ENCODE measurements around the gene BBOX1. TPM values are rescaled to one million over a fixed set of nuclear protein-coding genes. Genes with fewer than 3 reads are reported as not detected.

The BBOX1 gene
- total RNA-seq, 4 donors from 2014 or later = 28.6 to 51.0 (median 44.7) TPM

DNA sequence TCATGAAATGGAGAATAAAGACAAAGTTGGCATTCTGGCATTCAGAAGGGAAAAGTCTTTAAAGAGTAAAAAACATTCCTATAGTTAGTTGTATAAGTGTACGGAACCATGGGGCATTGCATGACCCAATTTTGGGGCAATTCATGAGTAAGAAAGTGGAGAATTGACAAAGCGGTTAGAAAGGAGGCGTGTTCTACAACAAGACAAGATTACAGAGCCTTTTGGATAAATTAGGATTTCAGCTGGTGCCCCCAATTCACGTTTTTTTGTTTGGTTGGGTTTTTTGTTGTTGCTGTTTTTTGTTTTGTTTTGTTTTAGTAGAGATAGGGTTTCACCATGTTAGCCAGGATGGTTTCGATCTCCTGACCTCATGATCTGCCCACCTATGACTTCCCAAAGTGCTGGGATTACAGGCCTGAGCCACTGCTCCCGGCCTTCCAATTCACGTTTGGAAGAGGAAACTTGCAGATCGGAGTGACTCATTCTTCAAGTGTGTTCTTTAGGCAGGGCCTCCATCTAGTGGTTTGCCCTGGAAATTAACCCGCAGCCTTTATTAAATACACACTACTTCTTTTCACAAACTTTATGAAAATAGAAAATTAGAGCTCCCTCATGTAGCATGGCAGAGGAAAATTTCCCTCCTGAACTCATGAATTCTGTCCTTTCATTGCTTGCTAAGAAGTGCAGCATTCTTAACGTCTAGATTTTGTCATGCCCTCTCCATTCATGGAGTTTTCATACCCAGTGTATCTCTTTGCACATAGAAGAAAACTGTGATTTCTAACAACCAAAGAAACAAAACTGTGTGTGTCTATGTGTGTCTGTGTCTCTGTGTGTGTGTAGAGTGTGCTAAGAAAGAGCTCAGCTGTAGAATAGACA, 118.1 kb downstream of the BBOX1 start:
- peaks cover 5% of the 10 kb centered on the region for H3K4me1 ChIP-seq
- no peaks in the 10 kb centered on the region for H3K27me3 ChIP-seq
- TF ChIP-seq CTCF (IDR thresholded peaks at IDR 0.05) (peak; percentile 73 to 86), EP300 (IDR thresholded peaks at IDR 0.05) (no peak)
- no peak overlapping the region for H3K27ac ChIP-seq
- no peaks in the 10 kb centered on the region for H3K36me3 ChIP-seq
- 35% methylated on average over 10 of the region's 10 CpGs for WGBS
- H3K9me3 ChIP-seq = no peaks in the 10 kb centered on the region
- DNase-seq (ENCODE audit: low spot score in 2 of 2) = no peak
- no peak overlapping the region for H3K4me3 ChIP-seq

GRCh38 chr11:27159335-27159679, 118.7 kb downstream of the BBOX1 start:
- Histone ChIP-seq H3K9me3 (no peaks in the 10 kb centered on the region), H3K27me3 (no peaks in the 10 kb centered on the region), H3K36me3 (no peaks in the 10 kb centered on the region), H3K4me1 (peaks cover 5% of the 10 kb centered on the region), H3K27ac (no peak overlapping the region), H3K4me3 (no peak overlapping the region)
- 48% methylated on average over 2 of the region's 2 CpGs for WGBS
- no peak for TF ChIP-seq CTCF (IDR thresholded peaks at IDR 0.05)
- no peak for DNase-seq (ENCODE audit: low spot score in 2 of 2)

- no peaks in the 10 kb centered on the region for H3K36me3 ChIP-seq
- peaks cover 5% of the 10 kb centered on the region for H3K4me1 ChIP-seq
- H3K4me3 ChIP-seq = no peak overlapping the region
- no peak overlapping the region for H3K27ac ChIP-seq
- H3K27me3 ChIP-seq = no peaks in the 10 kb centered on the region
- TF ChIP-seq CTCF (IDR thresholded peaks at IDR 0.05) = no peak
- TF ChIP-seq POLR2AphosphoS5 (IDR thresholded peaks at IDR 0.05) = no peak
- no peak for TF ChIP-seq EP300 (IDR thresholded peaks at IDR 0.05)
- no peak for TF ChIP-seq POLR2A (IDR thresholded peaks at IDR 0.05)
- 89% methylated on average over 2 of the region's 2 CpGs for WGBS
- no peak for DNase-seq (ENCODE audit: low spot score in 2 of 2)
- no peaks in the 10 kb centered on the region for H3K9me3 ChIP-seq
Measured at GRCh38 chr11:27161071-27161470, 120.5 kb downstream of the BBOX1 start.

DNA sequence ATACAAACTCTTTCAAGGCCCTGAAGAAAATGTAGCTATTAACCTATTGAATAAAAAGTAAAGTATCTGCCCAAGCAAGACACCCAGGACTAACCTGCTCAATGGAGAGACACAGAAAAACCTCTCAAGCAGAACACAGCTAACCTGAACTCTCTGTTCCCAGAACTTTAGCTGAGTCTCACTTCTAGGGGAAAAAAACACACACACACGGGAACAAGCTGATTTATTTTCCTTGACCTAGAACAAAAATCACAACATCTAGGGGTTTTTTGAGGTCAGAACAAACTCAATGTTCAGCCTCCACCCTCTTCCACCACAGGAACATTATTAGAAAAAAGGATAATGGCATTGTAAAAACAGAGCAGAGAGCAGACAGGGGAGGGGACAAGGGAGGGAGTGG, 121.6 kb downstream of the BBOX1 start:
- Histone ChIP-seq H3K9me3 (no peaks in the 10 kb centered on the region), H3K27ac (no peak overlapping the region), H3K27me3 (no peaks in the 10 kb centered on the region), H3K4me3 (no peak overlapping the region), H3K36me3 (no peaks in the 10 kb centered on the region), H3K4me1 (peaks cover 5% of the 10 kb centered on the region)
- no peak for DNase-seq (ENCODE audit: low spot score in 2 of 2)
- TF ChIP-seq POLR2AphosphoS5 (IDR thresholded peaks at IDR 0.05) = no peak
- TF ChIP-seq POLR2A (IDR thresholded peaks at IDR 0.05) = no peak
- no peak for TF ChIP-seq EP300 (IDR thresholded peaks at IDR 0.05)
- no peak for TF ChIP-seq CTCF (IDR thresholded peaks at IDR 0.05)
- 61% methylated on average over 1 of the region's 1 CpG for WGBS

DNA sequence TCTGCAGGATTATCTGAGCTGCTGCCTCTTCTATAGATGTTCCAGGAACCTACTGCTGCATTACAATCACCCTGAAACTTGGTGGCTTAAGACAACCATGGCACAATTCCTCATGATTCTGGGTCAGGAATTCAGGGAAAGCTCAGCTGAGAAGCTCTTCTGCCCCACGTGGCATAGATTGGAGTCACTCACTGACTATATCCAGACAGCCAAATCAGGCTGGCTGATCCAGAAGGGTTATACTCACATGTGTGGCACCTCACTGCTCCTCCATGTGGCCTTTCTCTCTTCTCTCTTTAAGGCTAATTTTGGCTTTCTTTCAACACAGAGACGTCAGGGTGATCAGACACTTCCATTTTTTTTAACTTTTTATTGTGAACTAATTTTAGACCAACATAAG, 125.5 kb downstream of the BBOX1 start:
- Histone ChIP-seq H3K27ac (no peak overlapping the region), H3K27me3 (no peaks in the 10 kb centered on the region), H3K4me1 (peaks cover 1% of the 10 kb centered on the region), H3K36me3 (no peaks in the 10 kb centered on the region), H3K9me3 (no peaks in the 10 kb centered on the region), H3K4me3 (no peak overlapping the region)
- TF ChIP-seq POLR2AphosphoS5 (IDR thresholded peaks at IDR 0.05) (no peak), POLR2A (IDR thresholded peaks at IDR 0.05) (no peak)
- WGBS = 34% methylated on average over 2 of the region's 2 CpGs
- DNase-seq (ENCODE audit: low spot score in 2 of 2) = no peak

All from suprapubic skin (tissue), 4 donors.